Panc1 (cell line): ENCODE measurements around the gene SPIRE1. TPM values are rescaled to one million over a fixed set of nuclear protein-coding genes. Genes with fewer than 3 reads are reported as not detected.

Experiments used
- ATAC-seq: fragments of 200-7000 bp; cut with Tn5 transposase; 2 replicates; pipeline ENCODE4 v1.9.1; 2020; ENCODE audit warnings: mild to moderate bottlenecking, moderate library complexity
- BruUV-seq: library from RNA; stranded (reverse); fragments of 400-500 nt; replicated peaks from 2 replicates; lab custom pipeline; 2021; lab: Mats Ljungman, UMichigan
- CTCF ChIA-PET: fragments of 300-600 bp; sonication (Branson Sonifier 250); formaldehyde crosslinking; loops from one replicate; lab custom pipeline; 2022; ENCODE audit warnings: antibody characterized with exemption; lab: Charles Lee
- POLR2A ChIA-PET: fragments of 300-600 bp; sonication (Branson Sonifier 250); formaldehyde crosslinking; loops from one replicate; lab custom pipeline; 2022; ENCODE audit warnings: antibody characterized with exemption; lab: Charles Lee
- DNase-seq: peaks from one replicate; pipeline ENCODE4 v3.0.0-alpha.2; 2010; ENCODE audit warnings: low read depth, low spot score
- H3K27ac ChIP-seq: 2 replicates; pipeline ENCODE4 v1.5.1; 2011; ENCODE audit warnings: mild to moderate bottlenecking, low read length, inconsistent platforms
- H3K27me3 ChIP-seq: fragments of 200-500 bp; sonication (Bioruptor generic); 2 replicates; pipeline ENCODE4 v1.6.0; 2014; ENCODE audit warnings: low read length, inconsistent platforms; ENCODE audit not compliant: control insufficient read depth, insufficient read depth
- H3K36me3 ChIP-seq: fragments of 200-500 bp; sonication (Bioruptor generic); 2 replicates; pipeline ENCODE4 v1.5.1; 2014; ENCODE audit warnings: inconsistent platforms, mild to moderate bottlenecking, low read length, moderate library complexity; ENCODE audit not compliant: control insufficient read depth, insufficient read depth
- H3K4me1 ChIP-seq: 2 replicates; pipeline ENCODE4 v1.5.1; 2011; ENCODE audit warnings: inconsistent platforms, mild to moderate bottlenecking, low read length, moderate library complexity; ENCODE audit not compliant: control insufficient read depth, insufficient read depth
- H3K4me3 ChIP-seq, 2 experiments: 2 replicates each; pipeline ENCODE4 v1.5.1; 2011 to 2012; ENCODE audit warnings: low read depth in 2 of 2, low read length in 2 of 2, mild to moderate bottlenecking in 2 of 2, inconsistent platforms in 1 of 2, moderate library complexity in 1 of 2
- H3K9me3 ChIP-seq: fragments of 200-500 bp; sonication (Bioruptor generic); 2 replicates; pipeline ENCODE4 v1.5.1; 2014; ENCODE audit warnings: low read depth, mild to moderate bottlenecking, inconsistent platforms, low read length, moderate library complexity; ENCODE audit not compliant: control insufficient read depth, insufficient read depth
- CTCF ChIP-seq: fragments of 450-650 bp; IDR thresholded peaks from 2 replicates; pipeline ENCODE4 v1.5.1; 2017; ENCODE audit warnings: mild to moderate bottlenecking
- POLR2AphosphoS5 ChIP-seq: IDR thresholded peaks from 2 replicates; pipeline ENCODE4 v1.6.1; 2012; ENCODE audit warnings: mild to moderate bottlenecking, low read depth, low read length, moderate library complexity
- REST ChIP-seq, 2 experiments: IDR thresholded peaks; 2 replicates each; pipeline ENCODE4 v1.6.1; 2011 to 2012; ENCODE audit warnings: low read depth in 2 of 2, control low read depth in 1 of 2, low read length in 1 of 2, mild to moderate bottlenecking in 1 of 2, moderate library complexity in 1 of 2; ENCODE audit not compliant: insufficient read depth in 1 of 2
- SIN3A ChIP-seq: IDR thresholded peaks from 2 replicates; pipeline ENCODE4 v1.6.1; 2012; ENCODE audit warnings: low read depth, mild to moderate bottlenecking, low read length, moderate library complexity, borderline replicate concordance; ENCODE audit not compliant: insufficient read depth
- TCF7L2 ChIP-seq: IDR thresholded peaks from 2 replicates; pipeline ENCODE4 v1.6.1; 2011; ENCODE audit warnings: mild to moderate bottlenecking, low read depth, low read length, inconsistent platforms
- in situ Hi-C: cut with HindIII; loops from 2 replicates; pipeline ENCODE4 v1.10.0; 2016; ENCODE audit warnings: low sequenced_read_pairs, low pct_unique_long_range_greater_than_20kb
- intact Hi-C: fragments of 100-400 bp; cut with micrococcal nuclease; formaldehyde crosslinking; loops from one replicate; pipeline ENCODE4 v1.10.0; 2022; ENCODE audit not compliant: unreplicated experiment
- total RNA-seq: library from RNA; stranded (reverse); gene quantifications from one replicate; pipeline ENCODE4 v1.2.1, GENCODE V29; 2021; ENCODE audit not compliant: unreplicated experiment

Gene SPIRE1
- total RNA-seq, 1 experiment from 2014 or later: 45.5 TPM

GRCh38 chr18:12399231-12399630, 258.7 kb downstream of the SPIRE1 start:
- Histone ChIP-seq H3K27me3 (no peaks in the 10 kb centered on the region), H3K4me3 (no peak overlapping the region), H3K4me1 (peaks cover 8% of the 10 kb centered on the region), H3K27ac (no peak overlapping the region), H3K9me3 (no peaks in the 10 kb centered on the region), H3K36me3 (no peaks in the 10 kb centered on the region)
- DNase-seq (no peak), ATAC-seq (no peak)
- ChIA-PET CTCF (no interaction called here), POLR2A (no interaction called here)
- TF ChIP-seq CTCF (no peak), POLR2AphosphoS5 (no peak), SIN3A (no peak), TCF7L2 (no peak), REST (IDR thresholded peaks at IDR 0.05; ENCODE audit: insufficient read depth in 1 of 2, low read depth in 2 of 2, low read length in 1 of 2) (no peak)
- in situ Hi-C loops (no loop called here), intact Hi-C loops (no loop called here)
- BruUV-seq: no TSS peak

GRCh38 chr18:12398625-12399024, 259.3 kb downstream of the SPIRE1 start:
- DNase-seq (no peak), ATAC-seq (no peak)
- CTCF ChIA-PET: no interaction called here
- Histone ChIP-seq H3K27me3 (no peaks in the 10 kb centered on the region), H3K4me1 (peaks cover 4% of the 10 kb centered on the region), H3K9me3 (no peaks in the 10 kb centered on the region), H3K36me3 (no peaks in the 10 kb centered on the region), H3K4me3 (no peak overlapping the region), H3K27ac (no peak overlapping the region)
- BruUV-seq: no TSS peak
- intact Hi-C loops (no loop called here), in situ Hi-C loops (no loop called here)
- TF ChIP-seq TCF7L2 (no peak), REST (IDR thresholded peaks at IDR 0.05; ENCODE audit: insufficient read depth in 1 of 2, low read depth in 2 of 2, low read length in 1 of 2) (no peak), CTCF (no peak), SIN3A (no peak), POLR2AphosphoS5 (no peak)
- POLR2A ChIA-PET: no interaction called here
